ENCODE data around the gene LRIT1. TPM values are rescaled to one million over a fixed set of nuclear protein-coding genes. Genes with fewer than 3 reads are reported as not detected.

Gene LRIT1
- total RNA-seq, 1 donor = not detected

DNA sequence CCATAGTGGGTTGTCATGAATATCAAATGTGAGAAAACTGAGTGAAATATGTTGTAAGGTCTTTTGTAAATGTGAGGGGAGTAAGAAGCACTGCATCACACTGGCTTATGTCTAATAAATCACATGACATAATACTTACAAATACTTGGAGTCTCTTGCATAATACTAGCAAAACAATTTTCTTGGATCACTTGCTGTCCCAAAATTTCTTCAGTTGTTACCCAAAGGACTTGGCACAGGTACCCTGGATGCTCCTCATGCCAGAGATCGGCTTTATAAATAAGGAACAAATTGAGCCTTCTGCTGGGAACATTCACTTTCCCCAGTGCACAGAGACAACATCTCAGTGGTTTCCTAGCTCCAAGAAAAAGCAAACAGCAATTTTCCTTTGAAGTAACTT is 11.0 kb downstream of the LRIT1 start:
- no peaks in the 10 kb centered on the region for H3K4me1 ChIP-seq (ENCODE audit: insufficient read depth, low read length)
- no peaks in the 10 kb centered on the region for H3K27me3 ChIP-seq (ENCODE audit: insufficient read depth, low read length)
- TF ChIP-seq, protein P1, sequence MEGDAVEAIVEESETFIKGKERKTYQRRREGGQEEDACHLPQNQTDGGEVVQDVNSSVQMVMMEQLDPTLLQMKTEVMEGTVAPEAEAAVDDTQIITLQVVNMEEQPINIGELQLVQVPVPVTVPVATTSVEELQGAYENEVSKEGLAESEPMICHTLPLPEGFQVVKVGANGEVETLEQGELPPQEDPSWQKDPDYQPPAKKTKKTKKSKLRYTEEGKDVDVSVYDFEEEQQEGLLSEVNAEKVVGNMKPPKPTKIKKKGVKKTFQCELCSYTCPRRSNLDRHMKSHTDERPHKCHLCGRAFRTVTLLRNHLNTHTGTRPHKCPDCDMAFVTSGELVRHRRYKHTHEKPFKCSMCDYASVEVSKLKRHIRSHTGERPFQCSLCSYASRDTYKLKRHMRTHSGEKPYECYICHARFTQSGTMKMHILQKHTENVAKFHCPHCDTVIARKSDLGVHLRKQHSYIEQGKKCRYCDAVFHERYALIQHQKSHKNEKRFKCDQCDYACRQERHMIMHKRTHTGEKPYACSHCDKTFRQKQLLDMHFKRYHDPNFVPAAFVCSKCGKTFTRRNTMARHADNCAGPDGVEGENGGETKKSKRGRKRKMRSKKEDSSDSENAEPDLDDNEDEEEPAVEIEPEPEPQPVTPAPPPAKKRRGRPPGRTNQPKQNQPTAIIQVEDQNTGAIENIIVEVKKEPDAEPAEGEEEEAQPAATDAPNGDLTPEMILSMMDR (IDR thresholded peaks at IDR 0.05; ENCODE audit: extremely low read depth, low read depth, low read length) = no peak
- no peaks in the 10 kb centered on the region for H3K36me3 ChIP-seq (ENCODE audit: insufficient read depth, low read length)
- peak; percentile 66 for DNase-seq (ENCODE audit: insufficient read length, low spot score, missing footprints)
- no peak overlapping the region for H2AFZ ChIP-seq (ENCODE audit: low read length)
- no peaks in the 10 kb centered on the region for H3K9me3 ChIP-seq (ENCODE audit: low read depth, low read length)
- no peak overlapping the region for H3K4me2 ChIP-seq (ENCODE audit: insufficient read depth, low read length)
- no peak overlapping the region for H3K27ac ChIP-seq (ENCODE audit: low read depth, low read length)
- no peaks in the 10 kb centered on the region for H3K79me2 ChIP-seq (ENCODE audit: insufficient read depth, low read length)
- H4K20me1 ChIP-seq (ENCODE audit: insufficient read depth, low read length) = no peaks in the 10 kb centered on the region
- no peak overlapping the region for H3K4me3 ChIP-seq (ENCODE audit: insufficient read depth, low read length)

DNA sequence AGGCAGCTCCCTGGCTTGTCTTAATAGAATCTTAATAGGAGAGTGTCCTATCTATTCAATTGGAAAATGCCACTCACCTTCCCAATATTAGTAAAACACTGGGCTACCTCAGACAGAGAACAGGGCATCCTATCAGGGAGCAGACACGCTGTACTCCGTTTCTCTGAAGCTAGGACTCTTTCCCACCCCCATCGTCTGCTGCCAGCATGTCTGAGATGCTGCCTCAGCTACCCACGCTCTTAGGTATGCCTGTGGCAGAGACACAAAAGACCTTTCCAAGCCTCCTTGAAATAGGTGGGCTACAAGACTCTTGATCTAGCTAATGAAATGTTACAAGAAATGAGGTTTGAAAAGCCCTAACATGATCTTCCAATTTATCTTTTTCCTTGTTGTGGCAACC is 13.5 kb downstream of the LRIT1 start:
- Histone ChIP-seq H3K4me1 (ENCODE audit: insufficient read depth, low read length) (no peaks in the 10 kb centered on the region), H3K9me3 (ENCODE audit: low read depth, low read length) (no peaks in the 10 kb centered on the region), H3K79me2 (ENCODE audit: insufficient read depth, low read length) (no peaks in the 10 kb centered on the region), H3K27ac (ENCODE audit: low read depth, low read length) (no peak overlapping the region), H3K4me3 (ENCODE audit: insufficient read depth, low read length) (no peak overlapping the region), H3K27me3 (ENCODE audit: insufficient read depth, low read length) (no peaks in the 10 kb centered on the region), H3K36me3 (ENCODE audit: insufficient read depth, low read length) (no peaks in the 10 kb centered on the region), H2AFZ (ENCODE audit: low read length) (no peak overlapping the region), H3K4me2 (ENCODE audit: insufficient read depth, low read length) (no peak overlapping the region), H4K20me1 (ENCODE audit: insufficient read depth, low read length) (no peaks in the 10 kb centered on the region)
- DNase-seq (ENCODE audit: insufficient read length, low spot score, missing footprints) = no peak
- TF ChIP-seq, protein P1 (IDR thresholded peaks at IDR 0.05; ENCODE audit: extremely low read depth, low read depth, low read length) = no peak

DNA sequence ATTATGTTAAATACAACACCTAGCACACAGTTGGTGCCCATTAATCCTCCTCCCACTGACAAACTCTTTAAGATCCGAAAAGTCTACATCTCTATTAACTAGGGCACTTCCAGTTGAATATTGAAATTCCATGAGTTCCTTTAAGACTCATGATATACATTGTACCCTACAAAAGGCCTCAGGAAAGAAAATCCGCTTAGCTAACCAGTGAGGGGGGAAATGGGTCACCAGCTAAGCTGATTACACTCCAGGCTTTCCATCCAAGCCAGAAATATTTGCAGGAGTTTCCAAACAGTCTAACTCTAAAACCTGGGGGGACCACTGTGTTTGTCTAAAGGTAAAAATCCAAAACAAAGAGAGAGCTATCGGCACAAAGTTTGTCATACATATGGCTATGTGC is 14.7 kb downstream of the LRIT1 start:
- no peaks in the 10 kb centered on the region for H3K4me1 ChIP-seq (ENCODE audit: insufficient read depth, low read length)
- no peaks in the 10 kb centered on the region for H4K20me1 ChIP-seq (ENCODE audit: insufficient read depth, low read length)
- TF ChIP-seq, protein P1 (IDR thresholded peaks at IDR 0.05; ENCODE audit: extremely low read depth, low read depth, low read length) = no peak
- no peak overlapping the region for H3K4me2 ChIP-seq (ENCODE audit: insufficient read depth, low read length)
- H3K36me3 ChIP-seq (ENCODE audit: insufficient read depth, low read length) = no peaks in the 10 kb centered on the region
- H3K4me3 ChIP-seq (ENCODE audit: insufficient read depth, low read length) = no peak overlapping the region
- H2AFZ ChIP-seq (ENCODE audit: low read length) = no peak overlapping the region
- H3K79me2 ChIP-seq (ENCODE audit: insufficient read depth, low read length) = no peaks in the 10 kb centered on the region
- no peak overlapping the region for H3K27ac ChIP-seq (ENCODE audit: low read depth, low read length)
- no peak for DNase-seq (ENCODE audit: insufficient read length, low spot score, missing footprints)
- H3K9me3 ChIP-seq (ENCODE audit: low read depth, low read length) = no peaks in the 10 kb centered on the region
- no peaks in the 10 kb centered on the region for H3K27me3 ChIP-seq (ENCODE audit: insufficient read depth, low read length)

DNA sequence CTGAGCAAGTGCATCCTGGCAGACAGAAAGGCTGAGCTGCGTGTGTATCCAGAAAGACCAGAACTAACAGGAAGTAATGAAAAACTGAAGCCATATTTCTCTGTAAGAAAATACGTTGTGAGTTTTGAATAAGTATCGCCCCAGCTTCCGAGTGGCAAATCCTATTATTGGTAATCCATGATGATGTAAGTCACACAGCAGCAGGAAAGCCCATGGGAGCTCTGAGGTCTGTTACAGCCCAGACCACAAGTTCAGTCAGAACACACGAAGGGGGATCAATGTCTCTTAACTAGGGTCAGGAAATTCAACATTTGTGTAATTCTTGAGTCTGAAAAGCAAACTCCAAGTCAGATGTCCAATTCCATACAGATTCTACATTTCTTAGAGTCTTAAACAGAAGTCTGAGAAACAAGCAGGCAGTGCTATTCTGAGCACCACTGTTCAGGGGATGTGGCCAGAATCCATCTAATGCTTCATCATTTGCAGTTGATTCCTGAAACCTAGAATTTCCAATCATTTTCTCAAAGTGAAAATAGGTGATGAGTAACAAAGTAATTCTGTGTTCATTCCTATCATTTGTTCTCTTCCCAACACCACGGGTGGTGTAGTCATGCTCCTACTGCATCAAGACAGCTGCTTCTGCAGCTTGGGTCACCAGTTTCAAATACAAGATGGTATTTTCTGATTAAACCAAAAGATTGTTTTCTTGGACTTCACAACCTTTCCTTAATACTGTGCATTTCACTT is 15.7 kb downstream of the LRIT1 start, which contains the start of gene LRIT2:
TSS of gene LRIT2 (minus strand) at position 118 of the 747 bp plus-strand sequence. CDS start at position 94, 24 bp downstream.
- TF ChIP-seq, protein P1 (IDR thresholded peaks at IDR 0.05; ENCODE audit: extremely low read depth, low read depth, low read length) = no peak
- Histone ChIP-seq H2AFZ (ENCODE audit: low read length) (no peak within 1 kb of the TSS), H3K79me2 (ENCODE audit: insufficient read depth, low read length) (no peaks in the 10 kb centered on the region), H3K4me2 (ENCODE audit: insufficient read depth, low read length) (no peak within 1 kb of the TSS), H3K36me3 (ENCODE audit: insufficient read depth, low read length) (no peaks in the 10 kb centered on the region), H3K4me1 (ENCODE audit: insufficient read depth, low read length) (no peaks in the 10 kb centered on the region), H4K20me1 (ENCODE audit: insufficient read depth, low read length) (no peaks in the 10 kb centered on the region), H3K4me3 (ENCODE audit: insufficient read depth, low read length) (no peak within 1 kb of the TSS), H3K27ac (ENCODE audit: low read depth, low read length) (no peak within 1 kb of the TSS), H3K9me3 (ENCODE audit: low read depth, low read length) (no peaks in the 10 kb centered on the region), H3K27me3 (ENCODE audit: insufficient read depth, low read length) (no peaks in the 10 kb centered on the region)
- DNase-seq (ENCODE audit: insufficient read length, low spot score, missing footprints) = no peak

Measured in osteoblast (primary cell).